ENCODE results near the gene DCAF7. TPM values are rescaled to one million over a fixed set of nuclear protein-coding genes. Genes with fewer than 3 reads are reported as not detected.
A peak's percentile ranks its signal among the peaks of the same experiment; 100 is the strongest.

Gene DCAF7
- total RNA-seq, 1 donor from 2014 or later, result 137 TPM

DNA sequence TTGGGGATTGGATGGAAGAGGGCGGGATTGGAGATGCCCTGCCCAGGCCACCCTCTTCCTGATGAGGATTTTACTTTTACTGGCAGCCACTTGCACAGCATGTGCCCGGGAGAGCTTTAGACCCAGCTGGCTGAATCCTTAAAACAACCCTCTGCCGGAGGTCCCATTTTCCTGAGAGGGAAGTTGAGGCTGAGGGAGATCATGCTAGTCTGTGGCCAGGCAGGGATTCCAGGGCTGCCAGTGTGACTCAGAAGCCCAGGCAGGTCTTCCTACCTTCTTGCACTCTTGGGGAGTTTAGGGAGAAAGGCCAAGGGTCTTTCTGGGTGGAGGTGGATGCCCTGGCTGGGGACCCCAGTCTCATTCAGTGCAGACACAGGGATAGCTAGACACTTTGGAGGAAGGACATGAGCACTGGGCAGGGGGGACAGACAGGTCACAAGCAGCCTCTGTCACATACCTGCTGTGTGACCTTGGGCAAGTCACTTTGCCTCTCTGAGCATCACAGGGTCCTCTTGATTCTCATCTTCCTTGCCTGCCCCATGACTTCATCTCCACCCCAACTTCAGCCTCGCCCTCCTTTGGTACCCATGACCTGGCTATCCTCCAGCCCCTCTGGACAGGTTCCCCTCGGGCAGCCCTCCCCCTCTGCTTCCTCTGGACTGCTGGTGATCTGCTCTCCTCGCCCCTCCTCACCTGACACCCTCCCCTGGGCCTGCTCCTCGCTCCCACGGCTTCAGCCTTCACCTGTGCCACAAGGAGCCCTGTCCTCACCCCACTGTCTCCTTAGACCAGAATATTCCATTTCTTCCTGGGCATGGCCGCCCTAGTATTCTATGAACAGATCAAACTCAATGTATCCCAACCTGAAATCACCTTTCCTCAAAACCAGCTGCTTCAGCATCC, 11.3 kb upstream of the DCAF7 start:
- Mint-ChIP-seq H3K9me3 (ENCODE audit: unreplicated experiment) (peaks cover 5% of the 10 kb centered on the region), H3K27me3 (ENCODE audit: unreplicated experiment) (peaks cover 27% of the 10 kb centered on the region), H3K4me3 (ENCODE audit: unreplicated experiment) (peak overlapping the region; percentile 60), H3K27ac (ENCODE audit: unreplicated experiment) (peak overlapping the region; percentile 43), H3K36me3 (ENCODE audit: unreplicated experiment) (peaks cover 5% of the 10 kb centered on the region), H3K4me1 (ENCODE audit: low read depth, unreplicated experiment) (peaks cover 6% of the 10 kb centered on the region)
- TF ChIP-seq, protein P1, sequence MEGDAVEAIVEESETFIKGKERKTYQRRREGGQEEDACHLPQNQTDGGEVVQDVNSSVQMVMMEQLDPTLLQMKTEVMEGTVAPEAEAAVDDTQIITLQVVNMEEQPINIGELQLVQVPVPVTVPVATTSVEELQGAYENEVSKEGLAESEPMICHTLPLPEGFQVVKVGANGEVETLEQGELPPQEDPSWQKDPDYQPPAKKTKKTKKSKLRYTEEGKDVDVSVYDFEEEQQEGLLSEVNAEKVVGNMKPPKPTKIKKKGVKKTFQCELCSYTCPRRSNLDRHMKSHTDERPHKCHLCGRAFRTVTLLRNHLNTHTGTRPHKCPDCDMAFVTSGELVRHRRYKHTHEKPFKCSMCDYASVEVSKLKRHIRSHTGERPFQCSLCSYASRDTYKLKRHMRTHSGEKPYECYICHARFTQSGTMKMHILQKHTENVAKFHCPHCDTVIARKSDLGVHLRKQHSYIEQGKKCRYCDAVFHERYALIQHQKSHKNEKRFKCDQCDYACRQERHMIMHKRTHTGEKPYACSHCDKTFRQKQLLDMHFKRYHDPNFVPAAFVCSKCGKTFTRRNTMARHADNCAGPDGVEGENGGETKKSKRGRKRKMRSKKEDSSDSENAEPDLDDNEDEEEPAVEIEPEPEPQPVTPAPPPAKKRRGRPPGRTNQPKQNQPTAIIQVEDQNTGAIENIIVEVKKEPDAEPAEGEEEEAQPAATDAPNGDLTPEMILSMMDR (IDR thresholded peaks at IDR 0.05; ENCODE audit: partially characterized antibody, unreplicated experiment), result no peak
- no peak for DNase-seq

DNA sequence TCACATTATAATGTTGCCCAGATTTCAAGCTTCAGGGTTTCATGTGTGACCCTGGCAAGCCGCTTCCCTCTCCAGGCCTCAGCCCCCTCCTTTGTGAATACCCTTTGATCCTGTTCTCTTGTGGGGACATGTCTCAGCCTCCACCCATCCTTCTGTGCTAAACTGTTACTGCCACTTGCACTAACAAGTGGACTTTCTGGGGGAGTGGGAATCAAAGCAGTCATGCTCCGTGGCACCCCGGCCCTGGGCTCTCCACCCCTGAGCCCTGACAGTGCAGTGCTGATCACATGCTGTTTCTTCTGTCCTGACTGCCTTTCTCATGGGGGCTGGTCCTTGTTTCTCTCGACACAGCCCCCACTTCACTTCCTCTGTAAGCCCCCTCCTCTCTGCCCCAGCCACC, 9.7 kb upstream of the DCAF7 start:
- H3K9me3 Mint-ChIP-seq (ENCODE audit: unreplicated experiment), result peaks cover 5% of the 10 kb centered on the region
- H3K36me3 Mint-ChIP-seq (ENCODE audit: unreplicated experiment), result peaks cover 5% of the 10 kb centered on the region
- no peak for DNase-seq
- peaks cover 18% of the 10 kb centered on the region for H3K27me3 Mint-ChIP-seq (ENCODE audit: unreplicated experiment)
- peaks cover 6% of the 10 kb centered on the region for H3K4me1 Mint-ChIP-seq (ENCODE audit: low read depth, unreplicated experiment)
- H3K27ac Mint-ChIP-seq (ENCODE audit: unreplicated experiment), result no peak overlapping the region
- TF ChIP-seq, protein P1 (IDR thresholded peaks at IDR 0.05; ENCODE audit: partially characterized antibody, unreplicated experiment), result no peak
- H3K4me3 Mint-ChIP-seq (ENCODE audit: unreplicated experiment), result no peak overlapping the region

DNA sequence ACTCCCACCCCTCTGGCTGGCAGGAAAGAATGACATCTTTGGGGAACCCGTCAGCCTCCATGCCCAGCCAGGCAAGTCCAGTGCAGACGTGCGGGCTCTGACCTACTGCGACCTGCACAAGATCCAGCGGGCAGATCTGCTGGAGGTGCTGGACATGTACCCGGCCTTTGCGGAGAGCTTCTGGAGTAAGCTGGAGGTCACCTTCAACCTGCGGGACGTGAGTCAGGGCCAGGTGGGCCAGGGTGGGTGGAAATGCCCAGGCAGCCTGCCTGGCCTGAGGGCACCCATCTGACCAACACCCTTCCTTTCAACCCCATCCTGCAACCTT, 8.1 kb upstream of the DCAF7 start:
- Mint-ChIP-seq H3K27me3 (ENCODE audit: unreplicated experiment) (peaks cover 18% of the 10 kb centered on the region), H3K4me1 (ENCODE audit: low read depth, unreplicated experiment) (peaks cover 6% of the 10 kb centered on the region), H3K4me3 (ENCODE audit: unreplicated experiment) (no peak overlapping the region), H3K9me3 (ENCODE audit: unreplicated experiment) (peaks cover 5% of the 10 kb centered on the region), H3K27ac (ENCODE audit: unreplicated experiment) (no peak overlapping the region), H3K36me3 (ENCODE audit: unreplicated experiment) (peaks cover 5% of the 10 kb centered on the region)
- no peak for DNase-seq
- TF ChIP-seq, protein P1 (IDR thresholded peaks at IDR 0.05; ENCODE audit: partially characterized antibody, unreplicated experiment), result no peak

DNA sequence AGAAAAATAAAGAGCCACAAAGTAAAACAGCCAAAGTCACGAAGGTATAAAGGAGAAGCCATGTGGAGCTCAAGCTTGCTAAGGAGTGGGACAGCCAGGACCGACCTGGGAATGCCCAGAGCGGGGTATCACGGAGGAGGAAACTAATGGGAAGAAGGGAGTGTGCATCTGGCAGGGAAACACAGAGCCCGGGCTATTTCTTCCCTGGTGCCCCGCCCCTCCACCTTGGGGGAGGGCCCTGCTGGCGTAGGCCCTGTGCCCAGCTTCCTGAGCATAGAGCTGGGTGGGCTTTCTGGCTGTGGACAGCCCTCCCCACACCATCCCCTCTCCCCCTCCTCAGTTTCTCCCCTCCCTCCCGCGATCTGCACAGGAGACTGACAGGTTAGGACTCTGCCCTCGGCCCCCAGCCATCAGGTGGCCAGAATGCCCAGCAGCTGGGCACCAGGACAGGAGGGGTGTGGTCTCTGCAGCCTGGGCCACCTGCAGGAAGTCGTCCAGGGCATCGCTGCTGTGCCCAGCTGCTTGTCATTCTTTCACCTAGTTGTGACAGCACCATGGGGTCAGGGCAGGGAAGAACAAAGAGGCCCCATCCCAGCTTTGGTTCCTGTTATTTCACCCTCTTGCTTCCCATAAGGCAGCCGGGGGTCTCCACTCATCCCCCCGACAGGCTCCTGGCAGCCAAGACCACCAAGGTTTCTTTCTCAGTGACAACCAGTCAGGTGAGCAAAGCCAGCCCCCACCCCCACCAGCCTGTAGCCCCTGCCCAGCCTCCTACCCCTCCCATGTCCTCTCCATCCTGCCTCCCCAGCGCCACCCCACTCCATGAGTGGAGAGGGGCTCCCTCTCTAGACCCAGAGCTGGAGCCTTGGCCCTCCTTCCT, 7.1 kb upstream of the DCAF7 start:
- Mint-ChIP-seq H3K4me3 (ENCODE audit: unreplicated experiment) (no peak overlapping the region), H3K27me3 (ENCODE audit: unreplicated experiment) (peaks cover 18% of the 10 kb centered on the region), H3K9me3 (ENCODE audit: unreplicated experiment) (peaks cover 5% of the 10 kb centered on the region), H3K27ac (ENCODE audit: unreplicated experiment) (no peak overlapping the region), H3K36me3 (ENCODE audit: unreplicated experiment) (peaks cover 5% of the 10 kb centered on the region), H3K4me1 (ENCODE audit: low read depth, unreplicated experiment) (peaks cover 6% of the 10 kb centered on the region)
- TF ChIP-seq, protein P1 (IDR thresholded peaks at IDR 0.05; ENCODE audit: partially characterized antibody, unreplicated experiment), result no peak
- DNase-seq, result no peak
